HG03060 (cell line): ENCODE data around the gene PLXND1.

ENCODE experiments used
- ATAC-seq: cut with Tn5 transposase; IDR thresholded peaks from one replicate; pipeline ENCODE4 v1.9.1; 2021; ENCODE audit warnings: low read depth, moderate number of reproducible peaks; ENCODE audit not compliant: unreplicated experiment

Gene PLXND1

GRCh38 chr3:129587566-129588210 is 18.8 kb downstream of the PLXND1 start:
- ATAC-seq: no peak

- no peak for ATAC-seq
Measured at GRCh38 chr3:129586746-129587430, 19.6 kb downstream of the PLXND1 start.

- no peak for ATAC-seq
Measured at GRCh38 chr3:129585949-129586657, 20.4 kb downstream of the PLXND1 start.

GRCh38 chr3:129584631-129585030 is 21.8 kb downstream of the PLXND1 start:
- no peak for ATAC-seq

GRCh38 chr3:129583289-129583688 is 23.2 kb downstream of the PLXND1 start:
- ATAC-seq: no peak

- ATAC-seq: no peak
Measured at GRCh38 chr3:129582799-129583198, 23.7 kb downstream of the PLXND1 start.

- ATAC-seq: no peak
Measured at GRCh38 chr3:129581623-129582022, 24.9 kb downstream of the PLXND1 start.

- ATAC-seq: no peak
Measured at GRCh38 chr3:129579991-129580390, 26.5 kb downstream of the PLXND1 start.

GRCh38 chr3:129577925-129578786 is 28.3 kb downstream of the PLXND1 start:
- ATAC-seq: no peak

GRCh38 chr3:129577366-129577765 is 29.1 kb downstream of the PLXND1 start:
- no peak for ATAC-seq

- no peak for ATAC-seq
Measured at GRCh38 chr3:129576514-129577352, 29.7 kb downstream of the PLXND1 start.

GRCh38 chr3:129575997-129576384 is 30.5 kb downstream of the PLXND1 start:
- no peak for ATAC-seq

- no peak for ATAC-seq
Measured at GRCh38 chr3:129575233-129575996, 31.1 kb downstream of the PLXND1 start.

- ATAC-seq: no peak
Measured at GRCh38 chr3:129574206-129574605, 32.3 kb downstream of the PLXND1 start.

- ATAC-seq: no peak
Measured at GRCh38 chr3:129573493-129573892, 33.0 kb downstream of the PLXND1 start.

- no peak for ATAC-seq
Measured at GRCh38 chr3:129572603-129573002, 33.9 kb downstream of the PLXND1 start.

GRCh38 chr3:129571605-129572547 is 34.6 kb downstream of the PLXND1 start:
- ATAC-seq: no peak

GRCh38 chr3:129569856-129570255 is 36.6 kb downstream of the PLXND1 start:
- no peak for ATAC-seq
